ENCODE results near the gene BCAR3.

DNA sequence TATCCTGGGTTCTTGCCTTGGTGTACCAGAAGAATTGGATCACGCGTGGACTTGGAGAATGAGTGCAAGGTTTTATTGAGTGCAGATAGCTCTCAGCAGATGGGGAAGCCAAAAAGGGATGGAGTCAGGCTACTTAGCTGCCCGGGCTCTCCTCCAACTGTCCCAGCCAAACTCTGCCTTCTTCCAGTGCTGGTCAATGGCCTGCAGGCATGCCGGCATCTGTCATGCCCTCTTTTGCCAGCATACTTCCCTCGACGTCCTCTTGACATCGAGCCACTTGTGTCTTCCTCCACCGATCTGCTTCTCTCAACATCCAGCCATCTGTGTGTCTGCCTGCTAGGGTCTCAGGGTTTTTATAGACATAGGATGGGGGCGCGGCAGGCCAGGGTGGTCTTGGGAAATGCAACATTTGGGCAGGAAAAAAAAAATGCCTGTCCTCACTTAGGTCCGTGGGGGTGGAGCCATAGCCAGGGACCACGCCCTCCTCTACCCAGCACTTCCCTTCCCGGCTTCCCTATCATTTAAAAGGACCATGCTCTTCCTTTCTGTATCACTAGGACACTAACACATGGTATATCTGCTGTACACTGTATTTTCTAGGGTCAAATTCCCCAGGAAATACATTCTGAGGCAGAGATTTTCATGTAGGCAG is 47.0 kb upstream of the BCAR3 start:
- no peak for TF ChIP-seq CTCF (IDR thresholded peaks at IDR 0.05; ENCODE audit: borderline replicate concordance, extremely low read depth, low read length, poor library complexity, severe bottlenecking)
- TF ChIP-seq EZH2 (IDR thresholded peaks at IDR 0.05; ENCODE audit: borderline replicate concordance, low read depth, low read length, severe bottlenecking): no peak
